Stomach (tissue), 9 donors: ENCODE data around the gene MYOZ3. TPM values are rescaled to one million over a fixed set of nuclear protein-coding genes. Genes with fewer than 3 reads are reported as not detected.
A peak's percentile ranks its signal among the peaks of the same experiment; 100 is the strongest.

Experiments used
- DNase-seq, 2 donors: peaks; one replicate each; pipeline versions ENCODE4 v3.0.0 to v3.0.0-alpha.2; 2013 to 2019
- H3K27ac ChIP-seq, 5 donors: fragments of 200-600 bp in 4 of 5; sonication (generic) in 4 of 5; one replicate each; pipeline ENCODE4 v1.5.1; 2013 to 2019; ENCODE audit warnings: mild to moderate bottlenecking in 1 of 5, moderate library complexity in 1 of 5
- H3K27me3 ChIP-seq, 3 donors: fragments of 200-600 bp; sonication (generic); one replicate each; pipeline ENCODE4 v1.5.1; 2017 to 2019; ENCODE audit warnings: mixed run types in 1 of 3
- H3K36me3 ChIP-seq, 4 donors: fragments of 200-600 bp; sonication (generic); 1 replicate in 3 of 4; 2 replicates in 1 of 4; pipeline ENCODE4 v1.5.1; 2016 to 2019
- H3K4me1 ChIP-seq, 4 donors: fragments of 200-600 bp; sonication (generic); one replicate each; pipeline ENCODE4 v1.5.1; 2016 to 2019
- H3K4me3 ChIP-seq, 4 donors: fragments of 200-600 bp; sonication (generic) in 3 of 4; one replicate each; pipeline ENCODE4 v1.5.1; 2016 to 2019; ENCODE audit warnings: mild to moderate bottlenecking in 1 of 4
- H3K9me3 ChIP-seq, 4 donors: fragments of 200-600 bp; sonication (generic); one replicate each; pipeline ENCODE4 v1.5.1; 2016 to 2019
- EP300 ChIP-seq: sonication (generic); formaldehyde crosslinking; IDR thresholded peaks from one replicate; pipeline ENCODE4 v1.6.1; 2017; ENCODE audit warnings: antibody characterized with exemption
- POLR2A ChIP-seq, 4 donors: fragments of 450-650 bp; IDR thresholded peaks; one replicate each; pipeline ENCODE4 v1.6.1; 2016; ENCODE audit warnings: antibody characterized with exemption in 4 of 4, control low read depth in 2 of 4, mild to moderate bottlenecking in 1 of 4, moderate library complexity in 1 of 4
- POLR2AphosphoS5 ChIP-seq, 3 donors: sonication (generic); formaldehyde crosslinking; IDR thresholded peaks; one replicate each; pipeline ENCODE4 v1.6.1; 2016; ENCODE audit warnings: antibody characterized with exemption in 3 of 3
- WGBS, 5 donors: extraction: QIAGEN DNeasy Blood & Tissue Kit in 3 of 5; methylation state at CpG; one replicate each; pipeline versions ENCODE4 v1.1.5 to v1.1.7; 2013 to 2018; 5-methylcytosine and 5-hydroxymethylcytosine counted together
- intact Hi-C: fragments of 100-400 bp; cut with DNase I; formaldehyde crosslinking; loops from one replicate; pipeline ENCODE4 v1.15.1; 2023; ENCODE audit warnings: low total_unique reads
- polyA plus RNA-seq, 3 donors: library from polyadenylated mRNA; stranded (reverse); fragments of 200-250 nt; gene quantifications; one replicate each; pipeline ENCODE4 v1.2.3, GENCODE V29; 2013
- total RNA-seq, 5 donors: library from RNA; depleted of rRNA; stranded (reverse); fragments of >200 nt; gene quantifications; one replicate each; pipeline versions ENCODE4 v1.1.0 to v1.2.3, GENCODE V29; 2014 to 2016
- TF ChIP-seq, protein P1 (sequence below), 7 experiments: fragments of 450-650 bp in 4 of 7; fragments of 200-600 bp in 3 of 7; sonication (generic) in 3 of 7; IDR thresholded peaks; one replicate each; pipeline ENCODE4 v1.5.1; 2016 to 2019; ENCODE audit warnings: antibody characterized with exemption in 7 of 7, control low read depth in 2 of 7, mild to moderate bottlenecking in 1 of 7
- donor health status: healthy with polysubstance abuse.
- donor health status: Bipolar disorder and iron deficiency.
- donor health status: healthy.

The MYOZ3 gene
- total and polyA plus RNA-seq, 8 donors: 0.23 to 1.8 (median 0.52) TPM; not detected in 4

- intact Hi-C loops: loop anchor here (5.0 kb wide), 1 partner anchor 85 kb away; no protein-coding TSS in a partner anchor
- Histone ChIP-seq H3K4me1 (peaks cover 15 to 57% (median 26%) of the 10 kb centered on the region in 4 donors), H3K9me3 (no peaks in the 10 kb centered on the region), H3K36me3 (peaks cover 24 to 35% (median 27%) of the 10 kb centered on the region in 4 donors), H3K4me3 (no peak overlapping the region), H3K27me3 (no peaks in the 10 kb centered on the region), H3K27ac (peak overlapping the region in 1 of 5 donors; percentile 22)
- WGBS, 5 donors: 78 to 88% (median 85%) methylated on average over 13 of the region's 13 CpGs
- DNase-seq: peak in 1 of 2 donors; percentile 61
- no peak for TF ChIP-seq EP300
- no peak for TF ChIP-seq POLR2A (IDR thresholded peaks at IDR 0.05)
- TF ChIP-seq, protein P1, sequence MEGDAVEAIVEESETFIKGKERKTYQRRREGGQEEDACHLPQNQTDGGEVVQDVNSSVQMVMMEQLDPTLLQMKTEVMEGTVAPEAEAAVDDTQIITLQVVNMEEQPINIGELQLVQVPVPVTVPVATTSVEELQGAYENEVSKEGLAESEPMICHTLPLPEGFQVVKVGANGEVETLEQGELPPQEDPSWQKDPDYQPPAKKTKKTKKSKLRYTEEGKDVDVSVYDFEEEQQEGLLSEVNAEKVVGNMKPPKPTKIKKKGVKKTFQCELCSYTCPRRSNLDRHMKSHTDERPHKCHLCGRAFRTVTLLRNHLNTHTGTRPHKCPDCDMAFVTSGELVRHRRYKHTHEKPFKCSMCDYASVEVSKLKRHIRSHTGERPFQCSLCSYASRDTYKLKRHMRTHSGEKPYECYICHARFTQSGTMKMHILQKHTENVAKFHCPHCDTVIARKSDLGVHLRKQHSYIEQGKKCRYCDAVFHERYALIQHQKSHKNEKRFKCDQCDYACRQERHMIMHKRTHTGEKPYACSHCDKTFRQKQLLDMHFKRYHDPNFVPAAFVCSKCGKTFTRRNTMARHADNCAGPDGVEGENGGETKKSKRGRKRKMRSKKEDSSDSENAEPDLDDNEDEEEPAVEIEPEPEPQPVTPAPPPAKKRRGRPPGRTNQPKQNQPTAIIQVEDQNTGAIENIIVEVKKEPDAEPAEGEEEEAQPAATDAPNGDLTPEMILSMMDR (IDR thresholded peaks at IDR 0.05): no peak
- TF ChIP-seq POLR2AphosphoS5 (IDR thresholded peaks at IDR 0.05): no peak
These were observed 9.0 kb upstream of the MYOZ3 start for GRCh38 chr5:150651924-150652671.

GRCh38 chr5:150653145-150653761, 7.8 kb upstream of the MYOZ3 start:
- Histone ChIP-seq H3K4me1 (peaks cover 10 to 55% (median 26%) of the 10 kb centered on the region in 4 donors), H3K27me3 (no peaks in the 10 kb centered on the region), H3K36me3 (peaks cover 21 to 30% (median 26%) of the 10 kb centered on the region in 4 donors), H3K27ac (peak overlapping the region in 2 of 5 donors; percentile 15 to 28), H3K9me3 (no peaks in the 10 kb centered on the region), H3K4me3 (no peak overlapping the region)
- peak in 1 of 2 donors; percentile 67 for DNase-seq
- intact Hi-C loops: loop anchor here (5.0 kb wide), 1 partner anchor 86 kb away; no protein-coding TSS in a partner anchor
- TF ChIP-seq POLR2AphosphoS5 (IDR thresholded peaks at IDR 0.05): no peak
- 70 to 75% (median 72%) methylated on average over 5 of the region's 5 CpGs for WGBS, 5 donors

- TF ChIP-seq, protein P1 (IDR thresholded peaks at IDR 0.05): no peak
- TF ChIP-seq POLR2A (IDR thresholded peaks at IDR 0.05): no peak
- TF ChIP-seq POLR2AphosphoS5 (IDR thresholded peaks at IDR 0.05): no peak
- TF ChIP-seq EP300: no peak
- 57 to 75% (median 69%) methylated on average over 2 of the region's 2 CpGs for WGBS, 5 donors
- intact Hi-C loops: loop anchor here (5.0 kb wide), 1 partner anchor 87 kb away; no protein-coding TSS in a partner anchor
- H3K4me1 ChIP-seq: peaks cover 10 to 50% (median 25%) of the 10 kb centered on the region in 4 donors
- H3K27ac ChIP-seq: peak overlapping the region in 2 of 5 donors; percentile 15 to 28
- peaks cover 14 to 23% (median 19%) of the 10 kb centered on the region in 4 donors for H3K36me3 ChIP-seq
- no peaks in the 10 kb centered on the region for H3K27me3 ChIP-seq
- no peaks in the 10 kb centered on the region for H3K9me3 ChIP-seq
- H3K4me3 ChIP-seq: no peak overlapping the region
- peak in 1 of 2 donors; percentile 23 for DNase-seq
These were observed 7.1 kb upstream of the MYOZ3 start for GRCh38 chr5:150653762-150654556.

DNA sequence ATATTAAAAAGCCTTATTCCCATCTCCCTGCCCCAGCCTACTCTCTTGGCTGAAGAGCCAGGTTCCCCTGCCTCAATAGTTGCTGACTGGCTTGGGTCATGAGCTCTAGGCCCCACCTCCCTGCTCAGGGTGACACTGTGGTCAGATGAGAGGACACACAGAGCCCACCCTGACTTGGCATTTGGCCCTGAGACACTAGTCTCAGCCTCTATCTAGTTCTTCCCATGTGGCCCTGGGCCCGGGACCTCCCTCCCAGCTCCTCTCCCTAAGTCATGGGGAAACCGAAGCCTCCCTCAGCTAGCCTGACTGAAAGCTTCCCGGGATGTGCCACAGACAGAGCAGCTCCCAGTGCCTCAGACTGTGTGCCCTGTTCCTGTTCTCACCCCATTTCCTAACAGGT, 5.8 kb upstream of the MYOZ3 start:
- intact Hi-C loops: loop anchor here (5.0 kb wide), 1 partner anchor 98 kb away; no protein-coding TSS in a partner anchor
- no peaks in the 10 kb centered on the region for H3K9me3 ChIP-seq

More for the DNA sequence above, 5.8 kb upstream of the MYOZ3 start:
- no peaks in the 10 kb centered on the region for H3K27me3 ChIP-seq
- no peak for DNase-seq
- peaks cover 2 to 10% (median 7%) of the 10 kb centered on the region in 4 donors for H3K36me3 ChIP-seq
- no peak for TF ChIP-seq EP300
- TF ChIP-seq, protein P1 (IDR thresholded peaks at IDR 0.05): no peak
- no peak for TF ChIP-seq POLR2A (IDR thresholded peaks at IDR 0.05)
- no peak for TF ChIP-seq POLR2AphosphoS5 (IDR thresholded peaks at IDR 0.05)
- peak overlapping the region in 2 of 5 donors; percentile 60 to 81 for H3K27ac ChIP-seq
- H3K4me3 ChIP-seq: no peak overlapping the region
- H3K4me1 ChIP-seq: peaks cover 10 to 52% (median 25%) of the 10 kb centered on the region in 4 donors
- WGBS, 5 donors: 89 to 95% (median 92%) methylated on average over 3 of the region's 3 CpGs
